ENCODE measurements around the gene PDE8B.

DNA sequence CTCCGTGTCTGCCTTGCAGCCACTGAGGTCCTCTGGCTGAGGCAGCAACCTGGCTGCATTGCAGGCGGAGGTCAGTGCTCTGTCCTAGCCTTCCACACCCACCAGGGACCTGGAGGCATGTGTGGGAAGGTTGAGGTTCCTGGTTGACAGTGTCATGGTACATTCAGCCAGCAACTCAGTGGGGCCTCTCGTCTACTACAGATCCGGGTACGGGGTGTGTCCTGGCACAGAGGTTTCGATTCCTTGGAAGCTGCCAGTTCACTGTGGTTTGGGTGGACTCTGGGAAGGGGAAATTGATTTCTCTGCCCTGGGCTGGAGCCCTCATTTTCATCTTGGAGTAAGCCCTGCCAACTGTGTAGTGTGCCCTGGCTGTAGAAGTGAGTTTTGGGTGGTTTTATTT is 45.1 kb downstream of the PDE8B start:
- TF ChIP-seq, protein P1, sequence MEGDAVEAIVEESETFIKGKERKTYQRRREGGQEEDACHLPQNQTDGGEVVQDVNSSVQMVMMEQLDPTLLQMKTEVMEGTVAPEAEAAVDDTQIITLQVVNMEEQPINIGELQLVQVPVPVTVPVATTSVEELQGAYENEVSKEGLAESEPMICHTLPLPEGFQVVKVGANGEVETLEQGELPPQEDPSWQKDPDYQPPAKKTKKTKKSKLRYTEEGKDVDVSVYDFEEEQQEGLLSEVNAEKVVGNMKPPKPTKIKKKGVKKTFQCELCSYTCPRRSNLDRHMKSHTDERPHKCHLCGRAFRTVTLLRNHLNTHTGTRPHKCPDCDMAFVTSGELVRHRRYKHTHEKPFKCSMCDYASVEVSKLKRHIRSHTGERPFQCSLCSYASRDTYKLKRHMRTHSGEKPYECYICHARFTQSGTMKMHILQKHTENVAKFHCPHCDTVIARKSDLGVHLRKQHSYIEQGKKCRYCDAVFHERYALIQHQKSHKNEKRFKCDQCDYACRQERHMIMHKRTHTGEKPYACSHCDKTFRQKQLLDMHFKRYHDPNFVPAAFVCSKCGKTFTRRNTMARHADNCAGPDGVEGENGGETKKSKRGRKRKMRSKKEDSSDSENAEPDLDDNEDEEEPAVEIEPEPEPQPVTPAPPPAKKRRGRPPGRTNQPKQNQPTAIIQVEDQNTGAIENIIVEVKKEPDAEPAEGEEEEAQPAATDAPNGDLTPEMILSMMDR (IDR thresholded peaks at IDR 0.05), result no peak
- TF ChIP-seq EP300 (IDR thresholded peaks at IDR 0.05) (no peak), POLR2A (IDR thresholded peaks at IDR 0.05) (no peak)

Measured in suprapubic skin (tissue), 3 donors.